B cell (primary cell): ENCODE results near the gene LDLRAD2. TPM values are rescaled to one million over a fixed set of nuclear protein-coding genes. Genes with fewer than 3 reads are reported as not detected.

Experiments
- ATAC-seq: fragments of 200-7000 bp; cut with Tn5 transposase; one replicate; pipeline ENCODE4 v1.10.0; 2021; ENCODE audit warnings: low read depth, mild to moderate bottlenecking, moderate number of reproducible peaks, moderate library complexity
- CTCF ChIA-PET: fragments of 350-600 bp; sonication (Branson Sonifier 250); formaldehyde crosslinking; loops from one replicate; lab custom pipeline; 2021; ENCODE audit warnings: antibody characterized with exemption, inconsistent platforms; lab: Charles Lee
- POLR2A ChIA-PET: fragments of 350-600 bp; sonication (Branson Sonifier 250); formaldehyde crosslinking; loops from one replicate; lab custom pipeline; 2021; ENCODE audit warnings: antibody characterized with exemption; lab: Charles Lee
- DNase-seq: peaks from one replicate; pipeline ENCODE4 v3.0.0; 2013
- H2AFZ ChIP-seq: 2 replicates; pipeline ENCODE4 v1.6.1; 2012; ENCODE audit warnings: mild to moderate bottlenecking, low read depth, low read length; ENCODE audit not compliant: insufficient read depth, poor library complexity, severe bottlenecking
- H3K27ac ChIP-seq, 2 donors: 1 replicate in 1 of 2; 2 replicates in 1 of 2; pipeline ENCODE4 v1.5.1; 2012 to 2013; ENCODE audit warnings: low read length in 2 of 2, mild to moderate bottlenecking in 2 of 2, moderate library complexity in 1 of 2
- H3K27me3 ChIP-seq, 4 experiments: fragments of 200-600 bp in 1 of 4; sonication (generic) in 1 of 4; replicated peaks in 1 of 4; 1 replicate in 2 of 4; 2 replicates in 2 of 4; pipeline versions ENCODE4 v1.6.1 to v1.7.0; 2013 to 2016; ENCODE audit warnings: low read length in 3 of 4, mild to moderate bottlenecking in 2 of 4, mixed read lengths in 1 of 4, moderate library complexity in 1 of 4; ENCODE audit not compliant: insufficient read depth in 4 of 4, control insufficient read depth in 3 of 4; ENCODE audit errors: control extremely low read depth in 1 of 4
- H3K36me3 ChIP-seq, 2 experiments: replicated peaks in 1 of 2; 1 replicate in 1 of 2; 2 replicates in 1 of 2; pipeline versions ENCODE4 v1.6.1 to v1.7.1; 2013; ENCODE audit warnings: low read length in 1 of 2; ENCODE audit not compliant: insufficient read depth in 2 of 2, control insufficient read depth in 1 of 2; ENCODE audit errors: control extremely low read depth in 1 of 2, extremely low read depth in 1 of 2
- H3K4me1 ChIP-seq, 2 donors: fragments of 200-600 bp in 1 of 2; sonication (generic) in 1 of 2; 1 replicate in 1 of 2; 2 replicates in 1 of 2; pipeline versions ENCODE4 v1.5.1 to v1.6.1; 2013 to 2017; ENCODE audit warnings: low read length in 2 of 2; ENCODE audit not compliant: control insufficient read depth in 2 of 2, insufficient read depth in 2 of 2
- H3K4me2 ChIP-seq: replicated peaks from 2 replicates; pipeline ENCODE3; 2012; ENCODE audit warnings: mild to moderate bottlenecking, low read depth, low read length; ENCODE audit not compliant: poor library complexity, severe bottlenecking
- H3K4me3 ChIP-seq, 5 experiments: fragments of 200-600 bp in 1 of 5; sonication (generic) in 1 of 5; 1 replicate in 3 of 5; 2 replicates in 2 of 5; pipeline versions ENCODE4 v1.5.1 to v1.7.0; 2011 to 2016; ENCODE audit warnings: low read length in 4 of 5, mild to moderate bottlenecking in 4 of 5, low read depth in 2 of 5, control low read depth in 1 of 5, moderate library complexity in 1 of 5; ENCODE audit not compliant: insufficient read depth in 1 of 5; ENCODE audit errors: control extremely low read depth in 1 of 5, extremely low read depth in 1 of 5
- H3K79me2 ChIP-seq: fragments of 200-600 bp; sonication (generic); one replicate; pipeline ENCODE4 v1.6.0; 2016; ENCODE audit warnings: low read length; ENCODE audit not compliant: control insufficient read depth, insufficient read depth
- H3K9ac ChIP-seq: fragments of 200-600 bp; sonication (generic); 2 replicates; pipeline ENCODE4 v1.6.1; 2017; ENCODE audit warnings: mild to moderate bottlenecking, low read length, moderate library complexity
- H3K9me3 ChIP-seq, 3 donors: one replicate each; pipeline versions ENCODE4 v1.6.1 to v1.7.1; 2013; ENCODE audit warnings: low read length in 2 of 3; ENCODE audit not compliant: control insufficient read depth in 2 of 3, insufficient read depth in 1 of 3; ENCODE audit errors: control extremely low read depth in 1 of 3
- H4K20me1 ChIP-seq: 2 replicates; pipeline ENCODE4 v1.6.0; 2012; ENCODE audit warnings: mild to moderate bottlenecking, low read length; ENCODE audit not compliant: insufficient read depth, control insufficient read depth, poor library complexity, severe bottlenecking
- H3K27ac Mint-ChIP-seq: one replicate; pipeline ENCODE4 v1.8.0; 2021; ENCODE audit warnings: mixed read lengths
- H3K27me3 Mint-ChIP-seq: one replicate; pipeline ENCODE4 v1.8.0; 2021; ENCODE audit warnings: mixed read lengths
- H3K4me1 Mint-ChIP-seq: one replicate; pipeline ENCODE4 v1.8.0; 2021; ENCODE audit warnings: mixed read lengths
- H3K4me3 Mint-ChIP-seq: one replicate; pipeline ENCODE4 v1.8.0; 2021; ENCODE audit warnings: mixed read lengths
- H3K9me3 Mint-ChIP-seq: one replicate; pipeline ENCODE4 v1.8.0; 2022; ENCODE audit warnings: mixed read lengths; ENCODE audit not compliant: insufficient read depth
- CTCF ChIP-seq: fragments of 200-600 bp; IDR thresholded peaks from one replicate; pipeline ENCODE4 v1.8.0; 2022; ENCODE audit warnings: antibody characterized with exemption, mild to moderate bottlenecking
- EZH2 ChIP-seq: IDR thresholded peaks from 2 replicates; pipeline ENCODE4 v1.6.1; 2012; ENCODE audit warnings: borderline replicate concordance, low read depth, mild to moderate bottlenecking, moderate library complexity, low read length; ENCODE audit not compliant: insufficient read depth, poor library complexity, severe bottlenecking
- WGBS: methylation state at CpG from one replicate; pipeline ENCODE4 v1.1.5; 2013; ENCODE audit warnings: missing lambda C conversion rate; ENCODE audit not compliant: insufficient coverage; 5-methylcytosine and 5-hydroxymethylcytosine counted together
- intact Hi-C: fragments of 100-400 bp; cut with micrococcal nuclease; formaldehyde crosslinking; loops from one replicate; pipeline ENCODE4 v1.10.0; 2022
- polyA plus RNA-seq: library from polyadenylated mRNA; depleted of rRNA; stranded (reverse); fragments of >200 nt; gene quantifications from 2 replicates; pipeline ENCODE4 v1.2.3, GENCODE V29; 2012
- total RNA-seq, 2 donors: library from RNA; stranded (reverse); fragments of 120-200 nt in 1 of 2; gene quantifications; 1 replicate in 1 of 2; 2 replicates in 1 of 2; pipeline versions ENCODE4 v1.2.3 to v1.2.4, GENCODE V29; 2013 to 2022

LDLRAD2 gene
- total and polyA plus RNA-seq, 2 donors (not counting 1 experiment from before 2014, with no cell fraction given): 0.47 to 3.0 TPM

DNA sequence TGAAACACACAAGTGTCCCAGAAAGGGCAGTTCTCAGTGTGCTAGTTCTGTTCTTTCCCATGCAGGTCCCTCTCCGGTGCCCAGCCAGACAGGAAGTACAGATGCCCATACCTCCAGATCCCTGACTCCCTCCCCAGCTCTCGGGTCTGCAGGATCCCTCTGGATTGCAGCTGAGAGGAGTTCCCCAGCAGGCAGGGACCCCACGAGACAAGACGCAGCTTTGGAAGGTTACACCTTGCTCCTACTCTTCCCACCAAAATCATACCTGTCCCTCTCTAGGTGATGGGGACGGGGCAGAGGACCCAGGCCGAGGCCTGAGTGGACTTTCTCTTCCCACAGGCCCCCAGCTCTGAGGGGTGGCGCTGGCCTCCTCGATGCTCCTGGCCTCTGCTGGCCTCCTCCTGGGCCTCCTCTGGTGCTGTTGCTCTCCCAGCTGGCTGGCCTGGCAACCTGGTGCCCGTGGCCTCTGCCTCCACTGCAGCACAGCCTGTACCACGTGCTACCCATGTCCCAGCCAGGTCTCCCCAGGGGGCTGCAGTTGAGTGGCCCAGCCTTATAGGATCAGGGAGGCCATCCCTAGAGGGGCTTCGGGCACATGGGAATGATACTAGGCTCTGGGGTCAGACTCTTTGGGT, 9.4 kb downstream of the LDLRAD2 start:
- no peak overlapping the region for H3K9ac ChIP-seq
- no peaks in the 10 kb centered on the region for H3K36me3 ChIP-seq
- Mint-ChIP-seq H3K9me3 (no peaks in the 10 kb centered on the region), H3K27ac (no peak overlapping the region), H3K4me3 (no peak overlapping the region), H3K27me3 (no peaks in the 10 kb centered on the region), H3K4me1 (peaks cover 6% of the 10 kb centered on the region)
- H3K79me2 ChIP-seq: no peaks in the 10 kb centered on the region
- no peak for DNase-seq
- TF ChIP-seq EZH2 (no peak), CTCF (no peak)
- 86% methylated on average over 8 of the region's 11 CpGs for WGBS
- H3K27ac ChIP-seq: no peak overlapping the region
- H3K4me3 ChIP-seq: no peak overlapping the region
- no peak overlapping the region for H2AFZ ChIP-seq
- H3K4me2 ChIP-seq: no peak overlapping the region
- no peaks in the 10 kb centered on the region for H4K20me1 ChIP-seq
- no peaks in the 10 kb centered on the region for H3K27me3 ChIP-seq
- H3K9me3 ChIP-seq: peaks cover 0 to 5% (median 0%) of the 10 kb centered on the region in 3 donors
- intact Hi-C loops: no loop called here
- ChIA-PET CTCF (interaction anchor here (0.6 kb wide), 1 partner anchor 57 kb away, joined by 3 read pairs; no protein-coding TSS in a partner anchor), POLR2A (no interaction called here)
- H3K4me1 ChIP-seq: no peaks in the 10 kb centered on the region
- no peak for ATAC-seq

DNA sequence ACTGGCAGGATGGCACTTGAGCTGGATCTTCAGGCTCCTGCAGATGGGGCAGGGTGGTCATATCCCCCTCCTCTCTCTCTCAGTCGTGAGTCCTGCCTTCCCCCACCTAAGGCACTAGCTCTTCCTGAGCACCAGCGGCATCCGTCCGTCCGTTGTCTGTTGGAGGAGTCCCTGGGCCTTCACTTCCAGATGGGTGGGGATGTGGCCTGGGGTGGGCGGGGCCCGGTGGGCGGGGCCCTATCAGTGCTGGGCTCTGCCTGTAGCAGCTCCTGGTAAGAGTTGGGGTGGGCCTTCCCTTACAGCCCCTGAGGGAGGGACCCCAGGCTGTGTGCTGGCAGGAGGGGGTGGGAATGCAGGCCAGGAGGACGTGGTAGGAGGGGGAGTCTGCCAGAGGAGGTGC, 10.3 kb downstream of the LDLRAD2 start:
- no peaks in the 10 kb centered on the region for H3K9me3 Mint-ChIP-seq
- H3K4me3 Mint-ChIP-seq: no peak overlapping the region
- peaks cover 6% of the 10 kb centered on the region for H3K4me1 Mint-ChIP-seq
- ChIA-PET POLR2A (no interaction called here), CTCF (no interaction called here)
- no peak overlapping the region for H3K4me3 ChIP-seq
- ATAC-seq (no peak), DNase-seq (no peak)
- H4K20me1 ChIP-seq: no peaks in the 10 kb centered on the region
- H2AFZ ChIP-seq: no peak overlapping the region
- no peaks in the 10 kb centered on the region for H3K79me2 ChIP-seq
- intact Hi-C loops: no loop called here
- no peaks in the 10 kb centered on the region for H3K27me3 ChIP-seq
- no peaks in the 10 kb centered on the region for H3K36me3 ChIP-seq
- no peak overlapping the region for H3K27ac ChIP-seq
- H3K9ac ChIP-seq: no peak overlapping the region
- H3K9me3 ChIP-seq: peaks cover 0 to 5% (median 0%) of the 10 kb centered on the region in 3 donors
- no peak for TF ChIP-seq EZH2
- no peak for TF ChIP-seq CTCF
- H3K27me3 Mint-ChIP-seq: no peaks in the 10 kb centered on the region
- H3K27ac Mint-ChIP-seq: no peak overlapping the region
- WGBS: 59% methylated on average over 4 of the region's 9 CpGs
- H3K4me2 ChIP-seq: no peak overlapping the region
- H3K4me1 ChIP-seq: no peaks in the 10 kb centered on the region
